ENCODE data around the gene TENM3. TPM values are rescaled to one million over a fixed set of nuclear protein-coding genes. Genes with fewer than 3 reads are reported as not detected.

The TENM3 gene
- total and polyA plus RNA-seq, 2 donors from 2014 or later = 0.58 to 6.8 TPM

DNA sequence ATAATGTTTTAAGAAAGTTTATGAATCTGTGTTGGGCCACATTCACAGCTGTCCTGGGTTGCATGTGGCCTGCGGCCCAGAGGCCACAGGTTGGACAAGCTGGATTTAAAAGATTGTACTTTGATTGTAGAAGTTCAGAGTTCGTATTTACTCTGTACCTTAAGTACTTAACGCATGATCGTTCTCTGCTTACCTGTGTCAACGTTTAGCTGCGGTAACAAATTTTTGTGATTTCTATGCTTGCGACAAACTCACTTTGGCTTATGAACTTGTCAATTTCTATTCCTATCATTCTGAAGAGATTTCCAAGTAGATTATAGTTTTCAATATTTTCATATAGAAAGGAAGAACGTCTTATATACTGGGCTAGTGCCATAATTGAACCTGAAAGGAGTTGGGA, 285.6 kb downstream of the TENM3 start:
- no peak overlapping the region for H3K4me3 ChIP-seq (ENCODE audit: low read length in 3 of 3)
- TF ChIP-seq, protein P1, sequence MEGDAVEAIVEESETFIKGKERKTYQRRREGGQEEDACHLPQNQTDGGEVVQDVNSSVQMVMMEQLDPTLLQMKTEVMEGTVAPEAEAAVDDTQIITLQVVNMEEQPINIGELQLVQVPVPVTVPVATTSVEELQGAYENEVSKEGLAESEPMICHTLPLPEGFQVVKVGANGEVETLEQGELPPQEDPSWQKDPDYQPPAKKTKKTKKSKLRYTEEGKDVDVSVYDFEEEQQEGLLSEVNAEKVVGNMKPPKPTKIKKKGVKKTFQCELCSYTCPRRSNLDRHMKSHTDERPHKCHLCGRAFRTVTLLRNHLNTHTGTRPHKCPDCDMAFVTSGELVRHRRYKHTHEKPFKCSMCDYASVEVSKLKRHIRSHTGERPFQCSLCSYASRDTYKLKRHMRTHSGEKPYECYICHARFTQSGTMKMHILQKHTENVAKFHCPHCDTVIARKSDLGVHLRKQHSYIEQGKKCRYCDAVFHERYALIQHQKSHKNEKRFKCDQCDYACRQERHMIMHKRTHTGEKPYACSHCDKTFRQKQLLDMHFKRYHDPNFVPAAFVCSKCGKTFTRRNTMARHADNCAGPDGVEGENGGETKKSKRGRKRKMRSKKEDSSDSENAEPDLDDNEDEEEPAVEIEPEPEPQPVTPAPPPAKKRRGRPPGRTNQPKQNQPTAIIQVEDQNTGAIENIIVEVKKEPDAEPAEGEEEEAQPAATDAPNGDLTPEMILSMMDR (IDR thresholded peaks at IDR 0.05; ENCODE audit: borderline replicate concordance, extremely low read depth, insufficient read depth) = no peak
- H3K36me3 ChIP-seq (ENCODE audit: control insufficient read depth in 2 of 3, insufficient read depth in 3 of 3, low read length in 3 of 3) = no peaks in the 10 kb centered on the region
- no peaks in the 10 kb centered on the region for H3K4me1 ChIP-seq (ENCODE audit: control insufficient read depth in 2 of 3, insufficient read depth in 2 of 3, low read depth in 1 of 3, low read length in 3 of 3)
- no peak for FAIRE-seq
- DNase-seq = no peak
- H3K27me3 ChIP-seq (ENCODE audit: control insufficient read depth, insufficient read depth, low read length) = no peaks in the 10 kb centered on the region
- H3K9me3 ChIP-seq (ENCODE audit: control insufficient read depth in 2 of 3, insufficient read depth in 1 of 3, low read length in 3 of 3) = no peaks in the 10 kb centered on the region
- H3K27ac ChIP-seq (ENCODE audit: low read depth in 2 of 2, low read length in 2 of 2) = no peak overlapping the region
- intact Hi-C loops (cut with DNase I) = no loop called here
- no peak overlapping the region for H3K9ac ChIP-seq (ENCODE audit: low read length in 3 of 3)

GRCh38 chr4:182530451-182530850, 287.2 kb downstream of the TENM3 start:
- DNase-seq (no peak), FAIRE-seq (no peak)
- Histone ChIP-seq H3K27ac (ENCODE audit: low read depth in 2 of 2, low read length in 2 of 2) (no peak overlapping the region), H3K4me1 (ENCODE audit: control insufficient read depth in 2 of 3, insufficient read depth in 2 of 3, low read depth in 1 of 3, low read length in 3 of 3) (no peaks in the 10 kb centered on the region), H3K36me3 (ENCODE audit: control insufficient read depth in 2 of 3, insufficient read depth in 3 of 3, low read length in 3 of 3) (no peaks in the 10 kb centered on the region), H3K27me3 (ENCODE audit: control insufficient read depth, insufficient read depth, low read length) (no peaks in the 10 kb centered on the region), H3K9me3 (ENCODE audit: control insufficient read depth in 2 of 3, insufficient read depth in 1 of 3, low read length in 3 of 3) (no peaks in the 10 kb centered on the region), H3K9ac (ENCODE audit: low read length in 3 of 3) (no peak overlapping the region), H3K4me3 (ENCODE audit: low read length in 3 of 3) (no peak overlapping the region)
- TF ChIP-seq, protein P1 (IDR thresholded peaks at IDR 0.05; ENCODE audit: borderline replicate concordance, extremely low read depth, insufficient read depth) = no peak
- intact Hi-C loops (cut with DNase I) = no loop called here

DNA sequence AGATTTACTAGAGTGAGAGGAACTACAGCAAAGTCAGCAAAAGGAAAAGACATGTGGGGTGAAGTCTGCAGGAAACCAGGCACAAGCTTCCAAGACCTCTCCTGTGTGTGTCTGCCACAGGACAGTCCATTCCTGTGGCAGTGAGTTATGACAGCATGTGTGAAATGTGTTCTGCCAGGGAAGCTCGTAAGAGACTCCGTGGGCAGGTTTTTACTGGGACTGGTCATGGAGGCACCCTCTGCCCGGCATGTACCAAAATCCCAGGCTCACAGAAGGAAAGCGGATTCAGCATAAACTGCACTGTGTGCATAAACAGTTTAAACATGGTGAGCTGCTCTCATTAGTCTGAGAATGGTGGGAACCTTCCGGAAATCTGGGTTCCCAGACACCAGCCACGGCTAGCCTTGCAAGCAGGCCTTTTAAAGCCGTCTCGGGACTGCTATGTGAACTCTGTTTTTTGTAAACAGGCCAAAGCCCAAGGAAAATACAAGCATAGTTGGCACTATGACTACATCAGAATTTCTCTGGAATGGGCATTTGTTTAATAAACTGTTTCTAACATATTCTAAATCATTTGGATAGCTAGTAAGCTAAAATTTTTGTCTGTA, 288.5 kb downstream of the TENM3 start:
- DNase-seq = no peak
- Histone ChIP-seq H3K4me1 (ENCODE audit: control insufficient read depth in 2 of 3, insufficient read depth in 2 of 3, low read depth in 1 of 3, low read length in 3 of 3) (no peaks in the 10 kb centered on the region), H3K36me3 (ENCODE audit: control insufficient read depth in 2 of 3, insufficient read depth in 3 of 3, low read length in 3 of 3) (no peaks in the 10 kb centered on the region), H3K9ac (ENCODE audit: low read length in 3 of 3) (no peak overlapping the region), H3K4me3 (ENCODE audit: low read length in 3 of 3) (no peak overlapping the region), H3K27me3 (ENCODE audit: control insufficient read depth, insufficient read depth, low read length) (no peaks in the 10 kb centered on the region), H3K27ac (ENCODE audit: low read depth in 2 of 2, low read length in 2 of 2) (no peak overlapping the region), H3K9me3 (ENCODE audit: control insufficient read depth in 2 of 3, insufficient read depth in 1 of 3, low read length in 3 of 3) (no peaks in the 10 kb centered on the region)
- TF ChIP-seq, protein P1 (IDR thresholded peaks at IDR 0.05; ENCODE audit: borderline replicate concordance, extremely low read depth, insufficient read depth) = no peak
- no peak for FAIRE-seq
- intact Hi-C loops (cut with DNase I) = no loop called here

DNA sequence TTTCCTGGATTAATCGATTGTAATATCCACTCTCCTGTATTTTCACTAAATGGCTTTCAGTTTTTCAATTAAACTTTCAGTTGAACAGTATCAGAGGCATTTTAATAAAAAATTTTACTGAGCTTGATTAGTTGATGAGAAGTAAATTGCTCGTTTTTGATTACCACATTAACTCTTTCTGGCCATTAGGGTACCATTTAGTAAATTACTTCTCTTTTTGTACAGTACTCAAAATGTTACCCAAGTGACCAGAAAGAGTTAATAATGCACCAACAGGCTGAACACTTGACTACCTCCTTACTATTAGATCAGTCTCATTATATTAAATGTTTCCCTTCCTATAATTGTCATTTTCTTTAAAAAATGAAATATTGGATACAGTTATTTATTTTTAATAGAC, 289.2 kb downstream of the TENM3 start:
- no peak for FAIRE-seq
- no peaks in the 10 kb centered on the region for H3K36me3 ChIP-seq (ENCODE audit: control insufficient read depth in 2 of 3, insufficient read depth in 3 of 3, low read length in 3 of 3)
- no peaks in the 10 kb centered on the region for H3K4me1 ChIP-seq (ENCODE audit: control insufficient read depth in 2 of 3, insufficient read depth in 2 of 3, low read depth in 1 of 3, low read length in 3 of 3)
- H3K27me3 ChIP-seq (ENCODE audit: control insufficient read depth, insufficient read depth, low read length) = no peaks in the 10 kb centered on the region
- H3K4me3 ChIP-seq (ENCODE audit: low read length in 3 of 3) = no peak overlapping the region
- TF ChIP-seq, protein P1 (IDR thresholded peaks at IDR 0.05; ENCODE audit: borderline replicate concordance, extremely low read depth, insufficient read depth) = no peak
- intact Hi-C loops (cut with DNase I) = no loop called here
- H3K9me3 ChIP-seq (ENCODE audit: control insufficient read depth in 2 of 3, insufficient read depth in 1 of 3, low read length in 3 of 3) = no peaks in the 10 kb centered on the region
- H3K9ac ChIP-seq (ENCODE audit: low read length in 3 of 3) = no peak overlapping the region
- no peak overlapping the region for H3K27ac ChIP-seq (ENCODE audit: low read depth in 2 of 2, low read length in 2 of 2)
- DNase-seq = no peak
